Measurements from ENCODE around the gene IL17REL. TPM values are rescaled to one million over a fixed set of nuclear protein-coding genes. Genes with fewer than 3 reads are reported as not detected.
A peak's percentile ranks its signal among the peaks of the same experiment; 100 is the strongest.

The IL17REL gene
- total RNA-seq, 4 donors from 2014 or later = not detected

DNA sequence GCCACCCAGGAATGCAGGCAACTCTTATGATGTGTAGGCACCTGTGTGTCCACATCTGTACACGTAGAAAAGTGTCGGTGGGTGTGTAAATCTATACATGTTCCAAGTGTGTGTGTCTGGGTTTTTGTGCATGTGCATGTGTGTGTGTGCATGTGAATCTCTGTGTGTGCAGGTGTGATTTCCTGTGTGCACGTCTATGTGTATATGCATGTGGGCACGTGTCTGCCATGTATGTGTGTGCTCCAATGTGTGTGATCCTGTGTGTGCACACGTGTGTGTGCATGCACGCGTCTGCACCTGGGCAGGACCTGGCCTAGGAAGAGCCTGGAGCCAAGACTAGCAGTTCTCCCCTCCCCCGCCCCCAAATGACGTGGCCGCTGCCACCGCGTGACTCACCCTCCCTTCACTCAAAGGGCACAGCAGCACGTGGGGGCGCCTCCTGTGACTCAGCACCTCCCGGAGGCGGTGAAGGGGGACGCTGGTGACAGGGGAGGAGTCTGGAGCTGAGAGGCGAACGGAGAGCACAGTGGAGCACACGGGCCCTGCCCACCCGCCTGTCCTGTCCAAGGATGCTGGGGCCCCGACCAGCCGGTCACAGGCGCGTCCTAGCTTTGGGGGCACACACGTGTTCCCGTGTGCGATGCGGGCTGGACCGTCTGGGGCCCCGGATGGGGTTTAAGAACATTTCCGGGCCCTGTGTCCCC is 41.9 kb downstream of the IL17REL start:
- Histone ChIP-seq H3K9me3 (no peaks in the 10 kb centered on the region), H3K4me3 (replicated peaks in 1 of 3) (peak overlapping the region in 1 of 3 donors; percentile 53), H3K4me1 (peaks cover 40 to 65% of the 10 kb centered on the region in 2 donors), H3K27me3 (no peaks in the 10 kb centered on the region), H3K27ac (peak overlapping the region; percentile 86 to 97 (median 94)), H3K36me3 (no peaks in the 10 kb centered on the region)
- TF ChIP-seq, protein P1, sequence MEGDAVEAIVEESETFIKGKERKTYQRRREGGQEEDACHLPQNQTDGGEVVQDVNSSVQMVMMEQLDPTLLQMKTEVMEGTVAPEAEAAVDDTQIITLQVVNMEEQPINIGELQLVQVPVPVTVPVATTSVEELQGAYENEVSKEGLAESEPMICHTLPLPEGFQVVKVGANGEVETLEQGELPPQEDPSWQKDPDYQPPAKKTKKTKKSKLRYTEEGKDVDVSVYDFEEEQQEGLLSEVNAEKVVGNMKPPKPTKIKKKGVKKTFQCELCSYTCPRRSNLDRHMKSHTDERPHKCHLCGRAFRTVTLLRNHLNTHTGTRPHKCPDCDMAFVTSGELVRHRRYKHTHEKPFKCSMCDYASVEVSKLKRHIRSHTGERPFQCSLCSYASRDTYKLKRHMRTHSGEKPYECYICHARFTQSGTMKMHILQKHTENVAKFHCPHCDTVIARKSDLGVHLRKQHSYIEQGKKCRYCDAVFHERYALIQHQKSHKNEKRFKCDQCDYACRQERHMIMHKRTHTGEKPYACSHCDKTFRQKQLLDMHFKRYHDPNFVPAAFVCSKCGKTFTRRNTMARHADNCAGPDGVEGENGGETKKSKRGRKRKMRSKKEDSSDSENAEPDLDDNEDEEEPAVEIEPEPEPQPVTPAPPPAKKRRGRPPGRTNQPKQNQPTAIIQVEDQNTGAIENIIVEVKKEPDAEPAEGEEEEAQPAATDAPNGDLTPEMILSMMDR (IDR thresholded peaks at IDR 0.05) = peak in 1 of 6 experiments; percentile 25
- peak; percentile 85 to 96 for TF ChIP-seq POLR2A (IDR thresholded peaks at IDR 0.05)
- peak; percentile 99 for DNase-seq
- intact Hi-C loops (cut with DNase I) = loop anchor here (2.0 kb wide), 1 partner anchor 36 kb away; no protein-coding TSS in a partner anchor
- WGBS, 2 donors = 15 to 37% methylated on average over 7 to 19 of the region's 32 CpGs

DNA sequence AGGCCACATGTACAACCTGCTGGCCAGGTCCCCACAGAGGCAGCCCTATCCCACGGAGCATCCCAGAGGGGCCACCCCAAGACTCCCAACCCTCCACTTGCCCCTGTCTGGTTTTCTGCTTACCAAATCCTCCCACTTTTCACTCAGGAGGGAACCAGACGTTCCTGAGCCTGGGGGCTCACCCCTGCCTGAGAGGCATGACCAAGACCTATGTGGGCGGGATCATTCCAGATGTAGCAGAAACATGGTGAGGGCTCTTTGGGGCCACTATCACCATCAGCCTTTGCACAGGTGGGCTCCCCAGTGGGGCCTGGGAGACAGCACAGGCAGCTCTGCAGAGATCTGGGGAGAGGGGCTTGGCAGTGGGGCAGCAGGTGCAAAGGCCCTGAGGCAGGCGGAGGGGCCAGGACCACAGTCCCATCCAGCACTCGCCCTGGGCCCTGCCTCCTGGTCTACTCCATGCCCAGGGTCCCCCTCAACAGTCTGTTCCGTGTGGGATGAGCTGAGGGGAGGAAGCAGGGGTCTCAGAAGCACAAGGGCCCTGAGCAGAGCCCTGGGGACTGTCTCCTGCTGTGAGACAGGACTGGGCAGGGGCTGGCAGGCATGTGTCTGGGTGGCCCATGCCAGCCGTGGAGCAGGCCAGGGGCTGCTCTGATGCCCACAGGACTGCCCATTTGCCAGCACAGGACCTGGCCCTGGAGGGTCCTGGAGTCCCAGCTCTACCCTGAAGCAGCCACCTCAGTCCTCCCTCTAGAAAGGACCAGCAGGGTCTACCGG is 42.6 kb downstream of the IL17REL start:
- H3K27ac ChIP-seq = peak overlapping the region; percentile 68 to 97 (median 86)
- TF ChIP-seq POLR2A (IDR thresholded peaks at IDR 0.05) = no peak
- TF ChIP-seq, protein P1 (IDR thresholded peaks at IDR 0.05) = no peak
- H3K9me3 ChIP-seq = no peaks in the 10 kb centered on the region
- H3K27me3 ChIP-seq = no peaks in the 10 kb centered on the region
- no peak overlapping the region for H3K4me3 ChIP-seq (replicated peaks in 1 of 3)
- WGBS, 2 donors = 68 to 97% methylated on average over 4 of the region's 8 CpGs
- H3K36me3 ChIP-seq = no peaks in the 10 kb centered on the region
- intact Hi-C loops (cut with DNase I) = loop anchor here (2.0 kb wide), 1 partner anchor 35 kb away; no protein-coding TSS in a partner anchor
- DNase-seq = no peak
- H3K4me1 ChIP-seq = peaks cover 43 to 72% of the 10 kb centered on the region in 2 donors

DNA sequence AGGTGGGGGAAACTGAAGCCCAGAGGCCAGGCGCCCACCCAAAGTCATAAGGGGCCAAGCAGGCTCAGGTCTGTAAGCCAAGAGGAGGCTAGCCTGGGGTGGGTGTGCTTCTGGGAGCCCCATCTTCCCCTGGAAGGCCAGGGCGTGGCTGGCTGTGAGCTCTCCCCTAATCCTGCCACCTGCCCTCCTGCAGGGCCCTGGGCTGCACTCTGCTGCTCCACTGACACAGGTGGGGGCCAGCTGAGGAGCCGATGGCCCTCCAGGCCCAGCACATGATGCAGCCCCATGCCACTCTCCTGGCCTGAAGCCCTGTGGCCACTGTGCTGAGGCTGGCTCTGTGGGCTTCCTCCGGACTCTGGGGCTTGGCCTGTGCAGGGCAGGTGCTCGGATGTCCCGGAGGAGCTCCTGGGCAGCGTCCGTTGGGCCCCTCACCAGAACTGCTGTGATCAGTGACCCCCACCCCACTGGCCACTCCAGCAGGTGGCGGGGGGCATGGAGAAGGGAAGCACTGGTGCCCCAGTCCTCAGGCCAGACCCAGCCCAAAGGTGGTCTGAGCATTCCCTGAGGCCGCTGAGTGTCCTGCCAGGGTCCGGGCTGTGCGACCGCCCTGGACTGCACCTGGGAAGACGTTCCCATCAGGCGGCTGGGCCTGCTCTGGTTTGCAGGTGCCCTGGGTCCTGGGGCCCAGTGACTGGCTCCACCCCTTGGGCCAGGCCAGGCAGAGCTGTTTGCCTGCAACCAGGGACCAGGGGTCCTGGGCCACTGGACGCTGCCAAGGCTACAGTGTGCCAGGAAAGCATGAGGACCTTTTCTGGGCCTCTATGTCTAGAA is 43.5 kb downstream of the IL17REL start:
- no peak for TF ChIP-seq POLR2A (IDR thresholded peaks at IDR 0.05)
- TF ChIP-seq, protein P1 (IDR thresholded peaks at IDR 0.05) = no peak
- Histone ChIP-seq H3K4me3 (replicated peaks in 1 of 3) (no peak overlapping the region), H3K27ac (peak overlapping the region; percentile 68 to 97 (median 86)), H3K36me3 (peaks cover 1 to 6% of the 10 kb centered on the region in 2 donors), H3K4me1 (peaks cover 46 to 81% of the 10 kb centered on the region in 2 donors), H3K27me3 (no peaks in the 10 kb centered on the region), H3K9me3 (no peaks in the 10 kb centered on the region)
- WGBS, 2 donors = 100% methylated on average over 1 of the region's 16 CpGs
- DNase-seq = peak in 1 of 2 donors; percentile 6
- intact Hi-C loops (cut with DNase I) = no loop called here

DNA sequence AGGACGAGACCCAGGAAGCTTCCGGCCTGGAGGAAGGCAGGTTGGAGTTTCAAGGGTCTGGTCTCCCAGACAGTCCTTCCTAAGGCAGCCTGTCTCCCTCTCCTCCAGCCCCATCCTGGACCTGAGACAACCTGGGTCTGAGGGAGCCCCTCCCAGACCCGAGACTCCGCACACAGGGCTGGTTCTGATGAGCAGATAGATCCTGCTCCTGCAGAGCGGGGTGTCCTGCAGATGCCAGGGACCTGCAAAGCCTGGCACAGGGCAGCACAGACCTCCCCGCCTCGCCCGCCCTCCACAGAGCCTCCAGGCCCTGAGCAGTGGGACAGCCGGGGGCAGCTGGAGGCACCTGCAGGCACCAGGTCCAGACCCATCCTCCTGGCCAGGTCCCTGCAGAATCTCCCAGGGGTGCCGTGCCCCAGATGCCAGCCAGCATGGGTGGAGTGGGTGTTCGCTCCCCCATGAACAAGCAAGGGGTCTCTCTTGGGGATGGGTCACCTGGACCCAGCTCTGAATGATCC is 44.2 kb downstream of the IL17REL start:
- intact Hi-C loops (cut with DNase I) = no loop called here
- no peak for DNase-seq
- TF ChIP-seq POLR2A (IDR thresholded peaks at IDR 0.05) = no peak
- TF ChIP-seq, protein P1 (IDR thresholded peaks at IDR 0.05) = no peak
- Histone ChIP-seq H3K4me1 (peaks cover 51 to 88% of the 10 kb centered on the region in 2 donors), H3K9me3 (no peaks in the 10 kb centered on the region), H3K36me3 (peaks cover 6 to 12% of the 10 kb centered on the region in 2 donors), H3K27me3 (no peaks in the 10 kb centered on the region), H3K4me3 (replicated peaks in 1 of 3) (no peak overlapping the region), H3K27ac (peak overlapping the region; percentile 51 to 97 (median 96))
- 92 to 94% methylated on average over 2 to 3 of the region's 11 CpGs for WGBS, 2 donors
